PFSK-1 (cell line): Measurements from ENCODE around the gene CPAMD8.

Source experiments
- FOXP2 ChIP-seq: optimal IDR thresholded peaks from 2 replicates; pipeline ENCODE3; 2011; ENCODE audit warnings: borderline replicate concordance, control low read depth, inconsistent platforms; ENCODE audit not compliant: insufficient read depth; ENCODE audit errors: extremely low read length, extremely low read depth
- POLR2AphosphoS5 ChIP-seq: IDR thresholded peaks from 2 replicates; pipeline ENCODE4 v1.6.1; 2012; ENCODE audit warnings: low read depth, mild to moderate bottlenecking, control low read depth, low read length, moderate library complexity
- SIN3A ChIP-seq: IDR thresholded peaks from 2 replicates; pipeline ENCODE4 v1.6.1; 2012; ENCODE audit warnings: mild to moderate bottlenecking, low read length, moderate library complexity, borderline replicate concordance; ENCODE audit not compliant: insufficient read depth
- TAF1 ChIP-seq: IDR thresholded peaks from 2 replicates; pipeline ENCODE4 v1.6.1; 2012; ENCODE audit warnings: low read length, control low read depth, borderline replicate concordance; ENCODE audit not compliant: insufficient read depth
- TF ChIP-seq, protein P1 (sequence below), 2 experiments: IDR thresholded peaks; 2 replicates each; pipeline versions ENCODE4 v1.6.1 to v1.8.0; 2011 to 2012; ENCODE audit warnings: low read depth in 2 of 2, low read length in 2 of 2, control low read depth in 1 of 2, inconsistent platforms in 1 of 2, mild to moderate bottlenecking in 1 of 2, moderate library complexity in 1 of 2; ENCODE audit not compliant: insufficient read depth in 1 of 2

CPAMD8 gene

DNA sequence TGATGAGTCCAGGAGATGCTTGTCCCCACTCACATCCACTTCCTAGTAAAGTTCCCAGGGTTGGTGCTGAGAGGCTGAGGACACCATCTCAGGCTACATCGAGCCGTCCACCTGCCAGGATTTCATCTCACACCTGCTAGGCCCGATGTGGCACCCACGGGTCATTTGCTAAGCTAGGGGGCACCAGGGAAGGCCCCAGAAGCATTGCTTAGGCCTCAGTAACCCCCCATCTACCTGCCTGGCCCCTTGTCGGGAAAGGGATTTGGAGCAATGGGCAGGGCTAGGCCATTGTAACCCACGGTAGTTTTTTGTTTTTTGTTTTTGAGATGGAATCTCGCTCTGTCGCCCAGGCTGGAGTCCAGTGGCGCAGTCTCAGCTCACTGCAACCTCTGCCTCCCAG, 86.0 kb downstream of the CPAMD8 start:
- TF ChIP-seq SIN3A: no peak
- TF ChIP-seq, protein P1, sequence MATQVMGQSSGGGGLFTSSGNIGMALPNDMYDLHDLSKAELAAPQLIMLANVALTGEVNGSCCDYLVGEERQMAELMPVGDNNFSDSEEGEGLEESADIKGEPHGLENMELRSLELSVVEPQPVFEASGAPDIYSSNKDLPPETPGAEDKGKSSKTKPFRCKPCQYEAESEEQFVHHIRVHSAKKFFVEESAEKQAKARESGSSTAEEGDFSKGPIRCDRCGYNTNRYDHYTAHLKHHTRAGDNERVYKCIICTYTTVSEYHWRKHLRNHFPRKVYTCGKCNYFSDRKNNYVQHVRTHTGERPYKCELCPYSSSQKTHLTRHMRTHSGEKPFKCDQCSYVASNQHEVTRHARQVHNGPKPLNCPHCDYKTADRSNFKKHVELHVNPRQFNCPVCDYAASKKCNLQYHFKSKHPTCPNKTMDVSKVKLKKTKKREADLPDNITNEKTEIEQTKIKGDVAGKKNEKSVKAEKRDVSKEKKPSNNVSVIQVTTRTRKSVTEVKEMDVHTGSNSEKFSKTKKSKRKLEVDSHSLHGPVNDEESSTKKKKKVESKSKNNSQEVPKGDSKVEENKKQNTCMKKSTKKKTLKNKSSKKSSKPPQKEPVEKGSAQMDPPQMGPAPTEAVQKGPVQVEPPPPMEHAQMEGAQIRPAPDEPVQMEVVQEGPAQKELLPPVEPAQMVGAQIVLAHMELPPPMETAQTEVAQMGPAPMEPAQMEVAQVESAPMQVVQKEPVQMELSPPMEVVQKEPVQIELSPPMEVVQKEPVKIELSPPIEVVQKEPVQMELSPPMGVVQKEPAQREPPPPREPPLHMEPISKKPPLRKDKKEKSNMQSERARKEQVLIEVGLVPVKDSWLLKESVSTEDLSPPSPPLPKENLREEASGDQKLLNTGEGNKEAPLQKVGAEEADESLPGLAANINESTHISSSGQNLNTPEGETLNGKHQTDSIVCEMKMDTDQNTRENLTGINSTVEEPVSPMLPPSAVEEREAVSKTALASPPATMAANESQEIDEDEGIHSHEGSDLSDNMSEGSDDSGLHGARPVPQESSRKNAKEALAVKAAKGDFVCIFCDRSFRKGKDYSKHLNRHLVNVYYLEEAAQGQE (IDR thresholded peaks at IDR 0.05; ENCODE audit: insufficient read depth in 1 of 2, low read depth in 2 of 2, low read length in 2 of 2): no peak
- no peak for TF ChIP-seq POLR2AphosphoS5
- TF ChIP-seq FOXP2: no peak
- no peak for TF ChIP-seq TAF1

DNA sequence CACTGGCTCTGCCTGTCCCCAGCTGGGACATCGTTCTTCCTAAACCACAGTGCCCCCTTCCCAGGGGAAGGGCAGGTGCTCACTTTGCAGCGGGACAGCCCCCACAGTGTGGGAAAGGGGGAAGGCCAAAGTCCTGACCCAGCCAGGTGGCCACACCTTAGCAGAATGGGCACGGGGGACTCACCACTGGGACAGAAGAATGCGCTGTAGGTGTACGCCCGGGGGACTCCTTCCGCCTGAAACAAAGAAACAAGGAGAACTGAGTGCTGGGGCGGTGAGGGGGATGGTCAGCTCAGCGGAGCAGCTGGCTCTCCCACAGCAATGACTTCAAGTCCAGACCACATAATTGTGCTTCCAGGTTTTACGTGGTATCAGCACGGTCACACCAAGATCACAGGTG, 88.4 kb downstream of the CPAMD8 start:
- TF ChIP-seq SIN3A: no peak
- TF ChIP-seq, protein P1 (IDR thresholded peaks at IDR 0.05; ENCODE audit: insufficient read depth in 1 of 2, low read depth in 2 of 2, low read length in 2 of 2): no peak
- TF ChIP-seq POLR2AphosphoS5: no peak
- no peak for TF ChIP-seq TAF1
- no peak for TF ChIP-seq FOXP2

- TF ChIP-seq SIN3A (no peak), TAF1 (no peak), FOXP2 (no peak), POLR2AphosphoS5 (no peak)
- TF ChIP-seq, protein P1 (IDR thresholded peaks at IDR 0.05; ENCODE audit: insufficient read depth in 1 of 2, low read depth in 2 of 2, low read length in 2 of 2): no peak
Observed at GRCh38 chr19:16936901-16937300, 89.7 kb downstream of the CPAMD8 start.

- TF ChIP-seq POLR2AphosphoS5 (no peak), TAF1 (no peak), FOXP2 (no peak), SIN3A (no peak)
- TF ChIP-seq, protein P1 (IDR thresholded peaks at IDR 0.05; ENCODE audit: insufficient read depth in 1 of 2, low read depth in 2 of 2, low read length in 2 of 2): no peak
Observed at GRCh38 chr19:16934489-16934888, 92.1 kb downstream of the CPAMD8 start.

GRCh38 chr19:16931306-16931705, 95.3 kb downstream of the CPAMD8 start:
- TF ChIP-seq SIN3A (no peak), FOXP2 (no peak), POLR2AphosphoS5 (no peak), TAF1 (no peak)
- TF ChIP-seq, protein P1 (IDR thresholded peaks at IDR 0.05; ENCODE audit: insufficient read depth in 1 of 2, low read depth in 2 of 2, low read length in 2 of 2): no peak
